ENCODE data around the gene VEPH1. TPM values are rescaled to one million over a fixed set of nuclear protein-coding genes. Genes with fewer than 3 reads are reported as not detected.
"Not testable (repeated sequence)": the region's sequence is repeated elsewhere in the genome, so short reads cannot be mapped to it uniquely, and the experiment has no call there.

Gene VEPH1
- total RNA-seq, 1 experiment from 2014 or later, result 7.7 TPM

DNA sequence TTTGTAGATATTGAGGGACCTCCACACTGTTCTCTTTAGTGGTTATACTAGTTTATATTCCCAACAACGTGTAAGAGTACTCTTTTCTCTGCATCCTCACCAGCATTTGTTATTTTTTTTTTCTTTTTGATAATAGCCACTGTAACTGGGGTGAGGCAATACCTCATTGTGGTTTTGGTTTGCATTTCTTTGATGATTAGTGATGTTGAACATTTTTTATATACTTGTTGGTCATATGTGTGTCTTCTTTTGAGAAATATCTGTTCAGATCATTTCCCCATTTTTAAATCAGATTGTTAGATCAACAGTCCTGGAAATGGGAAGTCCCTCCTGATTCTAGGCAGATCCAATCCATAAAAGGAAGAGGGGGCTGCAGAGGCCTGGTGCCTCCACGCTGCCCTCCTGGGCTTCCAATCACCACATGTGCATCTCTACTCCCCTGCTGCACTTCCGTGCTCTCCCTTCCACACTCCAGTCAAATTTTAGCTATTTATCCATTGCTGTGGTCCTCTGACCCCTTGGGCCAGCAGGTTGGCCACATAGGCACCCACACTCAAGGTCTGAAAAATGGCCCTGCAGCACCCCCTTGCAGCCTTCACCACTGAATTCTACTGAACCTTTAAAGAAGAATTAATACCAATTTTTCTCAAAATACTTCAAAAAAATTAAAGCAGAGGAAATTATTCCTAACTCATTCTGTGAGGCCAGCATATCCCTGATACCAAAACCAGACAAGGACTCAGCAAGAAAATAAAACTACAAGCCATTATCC lies 154.7 kb downstream of the VEPH1 start:
- not testable (repeated sequence) for H3K4me1 ChIP-seq (ENCODE audit: insufficient read depth, low read length); H3K4ac ChIP-seq (ENCODE audit: low read depth, low read length); H4K91ac ChIP-seq (ENCODE audit: insufficient read length, low read depth, low read length); H2BK20ac ChIP-seq (ENCODE audit: low read depth, low read length, poor library complexity, severe bottlenecking); H3K36me3 Mint-ChIP-seq (ENCODE audit: insufficient read depth in 1 of 3, low read depth in 3 of 3); H3K56ac ChIP-seq (ENCODE audit: insufficient read length, low read depth, low read length); H3T11ph ChIP-seq (ENCODE audit: low read length); H3K79me2 ChIP-seq (ENCODE audit: insufficient read depth, low read length); H2BK5ac ChIP-seq (ENCODE audit: insufficient read length, low read length); H2BK120ac ChIP-seq (ENCODE audit: low read depth, low read length, poor library complexity, severe bottlenecking); H3K27me3 ChIP-seq (ENCODE audit: insufficient read depth, low read length); H3K27ac Mint-ChIP-seq; H2AFZ ChIP-seq (ENCODE audit: low read length); H2AK5ac ChIP-seq (ENCODE audit: insufficient read length, low read length); H2BK12ac ChIP-seq (ENCODE audit: insufficient read length, low read depth, low read length); H3K14ac ChIP-seq (ENCODE audit: insufficient read depth, low read length); H3K79me1 ChIP-seq (ENCODE audit: insufficient read depth, low read depth, low read length, poor library complexity, severe bottlenecking); H3K23ac ChIP-seq (ENCODE audit: insufficient read length, low read depth, low read length); H3K9ac ChIP-seq (ENCODE audit: extremely low read depth, insufficient read length, low read length); H3K9me3 Mint-ChIP-seq; DNase-seq; H3K4me2 ChIP-seq (ENCODE audit: insufficient read depth, insufficient read length, low read length); H2BK15ac ChIP-seq (ENCODE audit: low read depth, low read length); H3K27ac ChIP-seq (ENCODE audit: insufficient read length, low read depth, low read length); H3K27me3 Mint-ChIP-seq (ENCODE audit: low read depth); H4K5ac ChIP-seq (ENCODE audit: insufficient read length, low read depth, low read length); H3K18ac ChIP-seq (ENCODE audit: insufficient read length, low read depth, low read length); H3K4me3 Mint-ChIP-seq; H3K4me1 Mint-ChIP-seq; H4K20me1 ChIP-seq (ENCODE audit: control insufficient read depth, insufficient read depth, insufficient read length); H3K23me2 ChIP-seq (ENCODE audit: insufficient read length, low read depth, low read length, poor library complexity, severe bottlenecking); H4K8ac ChIP-seq (replicated peaks; ENCODE audit: insufficient read length, low read depth, low read length); H3K9me3 ChIP-seq (ENCODE audit: control insufficient read depth, low read depth, low read length)
- WGBS (ENCODE audit: extremely low coverage, insufficient read length, low lambda C conversion rate), result no CpG with 5 or more reads among the region's 3 CpGs
